Left ventricle myocardium inferior (tissue), 1 donor: Measurements from ENCODE around the gene FAS. TPM values are rescaled to one million over a fixed set of nuclear protein-coding genes. Genes with fewer than 3 reads are reported as not detected.

Experiments used
- DNase-seq: peaks from one replicate; pipeline ENCODE4 v3.0.0-alpha.2; 2020
- H3K27ac ChIP-seq: fragments of 200-600 bp; replicated peaks from 2 replicates; pipeline ENCODE4 v1.8.0; 2021
- H3K27me3 ChIP-seq: fragments of 200-600 bp; 2 replicates; pipeline ENCODE4 v1.8.0; 2021; ENCODE audit warnings: low read depth
- H3K36me3 ChIP-seq: fragments of 200-600 bp; 2 replicates; pipeline ENCODE4 v1.8.0; 2021
- H3K4me1 ChIP-seq: fragments of 200-600 bp; 2 replicates; pipeline ENCODE4 v1.8.0; 2021
- H3K4me3 ChIP-seq: fragments of 200-600 bp; 2 replicates; pipeline ENCODE4 v1.8.0; 2021; ENCODE audit warnings: mild to moderate bottlenecking, moderate library complexity
- H3K9me3 ChIP-seq: fragments of 200-600 bp; replicated peaks from 2 replicates; pipeline ENCODE4 v1.8.0; 2021
- intact Hi-C: fragments of 100-400 bp; cut with micrococcal nuclease; formaldehyde crosslinking; loops from one replicate; pipeline ENCODE4 v1.11.0; 2022
- total RNA-seq: library from RNA; stranded (reverse); fragmentation: NEBNext Ultra II Directional; extraction: Animal tissue kit (Norgen Biotek cat#: 25700); gene quantifications from one replicate; pipeline ENCODE4 v1.2.1, GENCODE V29; 2021
- TF ChIP-seq, protein P1 (sequence below): fragments of 200-600 bp; IDR thresholded peaks from 2 replicates; pipeline ENCODE4 v1.8.0; 2021; ENCODE audit warnings: antibody characterized with exemption, mild to moderate bottlenecking, borderline replicate concordance
- donor health status: DM: no; HTN: yes; CAD: no; lungs with severe emphysema.

FAS gene
- total RNA-seq, 1 donor from 2014 or later, result 3.7 TPM

DNA sequence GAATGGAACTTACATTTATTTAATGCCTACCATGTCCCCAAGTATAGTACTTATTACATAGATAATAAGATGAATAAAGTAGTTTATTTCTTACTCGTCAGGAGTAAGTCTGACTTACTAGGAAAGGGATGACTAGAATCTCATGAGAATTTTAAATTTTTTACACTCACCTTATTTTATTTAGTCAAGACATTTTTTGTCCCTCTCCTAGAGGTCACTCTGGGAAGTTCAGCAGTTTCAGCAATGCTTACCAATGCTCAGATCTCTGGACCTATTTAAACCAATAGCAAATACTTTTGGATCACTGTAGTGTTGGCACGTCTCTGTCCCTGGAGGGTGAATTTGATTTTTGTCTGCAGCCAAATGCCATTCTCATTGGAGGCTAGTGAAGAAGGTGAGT lies 27.3 kb upstream of the FAS start:
- intact Hi-C loops, result no loop called here
- TF ChIP-seq, protein P1, sequence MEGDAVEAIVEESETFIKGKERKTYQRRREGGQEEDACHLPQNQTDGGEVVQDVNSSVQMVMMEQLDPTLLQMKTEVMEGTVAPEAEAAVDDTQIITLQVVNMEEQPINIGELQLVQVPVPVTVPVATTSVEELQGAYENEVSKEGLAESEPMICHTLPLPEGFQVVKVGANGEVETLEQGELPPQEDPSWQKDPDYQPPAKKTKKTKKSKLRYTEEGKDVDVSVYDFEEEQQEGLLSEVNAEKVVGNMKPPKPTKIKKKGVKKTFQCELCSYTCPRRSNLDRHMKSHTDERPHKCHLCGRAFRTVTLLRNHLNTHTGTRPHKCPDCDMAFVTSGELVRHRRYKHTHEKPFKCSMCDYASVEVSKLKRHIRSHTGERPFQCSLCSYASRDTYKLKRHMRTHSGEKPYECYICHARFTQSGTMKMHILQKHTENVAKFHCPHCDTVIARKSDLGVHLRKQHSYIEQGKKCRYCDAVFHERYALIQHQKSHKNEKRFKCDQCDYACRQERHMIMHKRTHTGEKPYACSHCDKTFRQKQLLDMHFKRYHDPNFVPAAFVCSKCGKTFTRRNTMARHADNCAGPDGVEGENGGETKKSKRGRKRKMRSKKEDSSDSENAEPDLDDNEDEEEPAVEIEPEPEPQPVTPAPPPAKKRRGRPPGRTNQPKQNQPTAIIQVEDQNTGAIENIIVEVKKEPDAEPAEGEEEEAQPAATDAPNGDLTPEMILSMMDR, result no peak
- H3K4me3 ChIP-seq, result no peak overlapping the region
- no peak for DNase-seq
- H3K9me3 ChIP-seq, result no peaks in the 10 kb centered on the region
- peaks cover 25% of the 10 kb centered on the region for H3K4me1 ChIP-seq
- H3K27me3 ChIP-seq, result no peaks in the 10 kb centered on the region
- no peaks in the 10 kb centered on the region for H3K36me3 ChIP-seq
- H3K27ac ChIP-seq, result no peak overlapping the region

DNA sequence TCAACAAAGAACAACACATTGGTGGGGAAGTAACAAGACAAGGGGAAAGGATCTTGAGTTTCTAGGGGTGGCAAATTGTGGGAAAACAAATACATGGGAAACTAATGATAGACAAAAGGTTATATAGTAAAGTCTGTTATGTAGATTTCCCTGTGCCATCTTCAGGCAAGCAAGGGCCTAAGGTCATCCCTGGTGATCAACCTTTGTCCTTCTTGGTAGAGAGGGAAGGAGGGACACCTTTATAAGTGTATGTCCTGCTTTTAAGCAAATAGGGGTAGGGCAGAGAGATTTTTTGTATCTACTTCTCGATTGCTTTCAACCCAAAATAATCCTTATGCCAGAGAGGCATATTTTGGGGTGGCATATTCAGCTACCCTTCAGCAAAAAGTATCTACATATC lies 26.2 kb upstream of the FAS start:
- intact Hi-C loops, result no loop called here
- no peaks in the 10 kb centered on the region for H3K36me3 ChIP-seq
- H3K27me3 ChIP-seq, result no peaks in the 10 kb centered on the region
- H3K4me1 ChIP-seq, result peaks cover 30% of the 10 kb centered on the region
- TF ChIP-seq, protein P1, result no peak
- H3K27ac ChIP-seq, result no peak overlapping the region
- DNase-seq, result no peak
- H3K4me3 ChIP-seq, result no peak overlapping the region
- H3K9me3 ChIP-seq, result no peaks in the 10 kb centered on the region

DNA sequence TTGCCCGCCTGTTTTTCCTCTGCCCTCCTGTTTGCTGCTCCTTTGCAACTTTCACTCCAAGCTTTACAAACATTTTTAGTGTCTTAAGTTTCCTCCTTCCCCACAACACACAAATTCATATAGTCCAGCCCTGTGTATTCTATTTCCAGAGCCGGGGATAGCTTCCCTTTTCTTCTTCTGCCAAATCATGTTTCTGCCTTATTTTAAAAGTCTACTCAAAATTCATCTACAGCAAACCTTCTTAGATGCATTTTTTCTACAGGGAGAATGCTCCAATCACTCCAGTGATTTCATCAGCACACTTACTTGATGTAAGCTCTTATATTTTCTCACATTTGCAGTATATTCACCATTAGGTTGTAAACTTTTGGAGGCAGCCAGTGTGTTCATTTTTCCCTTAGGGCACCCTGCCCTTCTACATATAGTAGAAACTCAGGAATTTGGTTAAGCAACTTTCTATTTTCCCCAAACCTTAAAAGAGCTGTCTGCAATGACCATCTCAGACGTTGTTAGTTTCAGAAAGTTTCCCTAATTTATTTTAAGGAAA lies 25.7 kb upstream of the FAS start:
- DNase-seq, result no peak
- Histone ChIP-seq H3K27ac (no peak overlapping the region), H3K36me3 (no peaks in the 10 kb centered on the region), H3K9me3 (no peaks in the 10 kb centered on the region), H3K27me3 (no peaks in the 10 kb centered on the region), H3K4me3 (no peak overlapping the region), H3K4me1 (peaks cover 30% of the 10 kb centered on the region)
- TF ChIP-seq, protein P1, result no peak
- intact Hi-C loops, result no loop called here

DNA sequence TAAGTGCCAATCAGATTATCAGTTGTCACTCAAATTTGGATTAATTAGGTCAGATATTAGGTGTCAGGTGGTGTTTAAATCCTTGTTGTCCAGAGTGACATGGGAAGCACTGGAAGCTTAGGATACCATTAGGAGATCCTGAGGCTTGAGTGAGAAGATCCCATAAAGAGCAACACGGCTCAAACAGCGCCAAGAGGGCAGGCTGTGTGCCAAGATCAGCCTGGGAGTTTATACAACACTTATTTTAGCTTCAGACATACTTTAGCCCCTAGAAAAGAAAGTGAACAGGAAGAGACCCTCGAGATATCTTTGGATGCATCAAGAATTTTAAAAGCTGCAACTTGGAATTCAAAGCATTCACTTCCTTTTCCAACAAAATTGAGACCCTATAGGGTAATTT lies 23.8 kb upstream of the FAS start:
- peak overlapping the region; percentile 17 for H3K27ac ChIP-seq
- intact Hi-C loops, result no loop called here

DNA sequence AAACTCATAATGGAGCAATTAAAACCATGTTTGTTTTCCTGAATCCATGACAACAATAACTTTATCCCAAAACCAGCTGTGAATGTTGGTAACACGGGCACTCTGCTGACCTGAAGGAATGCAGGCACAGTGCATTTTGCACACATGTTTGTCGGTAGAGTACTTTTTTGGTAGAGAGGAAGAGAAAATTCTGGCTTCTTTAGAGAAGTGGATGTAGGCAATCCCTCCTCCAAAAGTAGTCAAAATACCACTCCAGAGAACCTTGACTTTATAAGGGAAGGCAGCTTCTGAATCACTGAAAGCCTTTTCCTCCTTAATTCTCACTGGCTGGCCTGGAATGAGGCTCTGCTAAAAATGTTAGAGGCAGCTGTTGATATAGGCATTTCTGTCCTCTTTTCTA lies 22.2 kb upstream of the FAS start:
- intact Hi-C loops, result no loop called here
- Histone ChIP-seq H3K4me3 (no peak overlapping the region), H3K27me3 (no peaks in the 10 kb centered on the region), H3K9me3 (no peaks in the 10 kb centered on the region), H3K4me1 (peaks cover 23% of the 10 kb centered on the region), H3K27ac (no peak overlapping the region), H3K36me3 (no peaks in the 10 kb centered on the region)
- DNase-seq, result no peak
- TF ChIP-seq, protein P1, result no peak

More for the DNA sequence above, 23.8 kb upstream of the FAS start:
- peak; percentile 39 for DNase-seq
- H3K9me3 ChIP-seq, result no peaks in the 10 kb centered on the region
- no peaks in the 10 kb centered on the region for H3K27me3 ChIP-seq
- H3K4me3 ChIP-seq, result no peak overlapping the region
- H3K4me1 ChIP-seq, result peaks cover 29% of the 10 kb centered on the region
- no peaks in the 10 kb centered on the region for H3K36me3 ChIP-seq
- TF ChIP-seq, protein P1, result no peak
